ENCODE measurements around the gene LRRC25.
"Not testable (repeated sequence)": the region's sequence is repeated elsewhere in the genome, so short reads cannot be mapped to it uniquely, and the experiment has no call there.

Gene LRRC25

GRCh38 chr19:18361646-18362045 is 35.8 kb downstream of the LRRC25 start:
- TF ChIP-seq CTCF (conservative IDR thresholded peaks at IDR 0.05) = no peak
- H3K27ac ChIP-seq = peak overlapping the region; percentile 99

GRCh38 chr19:18357041-18357440 is 40.4 kb downstream of the LRRC25 start:
- no peak for TF ChIP-seq CTCF (conservative IDR thresholded peaks at IDR 0.05)
- peak overlapping the region; percentile 40 for H3K27ac ChIP-seq

DNA sequence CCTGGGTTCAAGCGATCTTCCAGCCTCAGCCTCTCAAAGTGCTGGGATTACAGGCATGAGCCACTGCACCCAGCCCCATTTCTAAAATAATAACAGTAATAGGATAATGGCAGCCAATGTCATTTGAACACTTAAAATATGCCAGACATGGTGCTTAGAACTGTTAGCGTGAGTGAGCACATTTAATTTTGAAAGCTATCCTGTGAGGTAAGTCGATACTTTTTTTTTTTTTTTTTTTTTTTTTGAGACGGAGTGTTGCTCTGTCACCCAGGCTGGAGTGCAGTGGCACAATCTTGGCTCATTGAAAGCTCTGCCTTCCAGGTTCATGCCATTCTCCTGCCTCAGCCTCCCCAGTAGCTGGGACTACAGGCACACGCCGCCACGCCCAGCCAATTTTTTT is 42.7 kb downstream of the LRRC25 start:
- H3K27ac ChIP-seq = not testable (repeated sequence)

GRCh38 chr19:18353378-18354005 is 43.9 kb downstream of the LRRC25 start:
- TF ChIP-seq CTCF (conservative IDR thresholded peaks at IDR 0.05) = no peak
- no peak overlapping the region for H3K27ac ChIP-seq

DNA sequence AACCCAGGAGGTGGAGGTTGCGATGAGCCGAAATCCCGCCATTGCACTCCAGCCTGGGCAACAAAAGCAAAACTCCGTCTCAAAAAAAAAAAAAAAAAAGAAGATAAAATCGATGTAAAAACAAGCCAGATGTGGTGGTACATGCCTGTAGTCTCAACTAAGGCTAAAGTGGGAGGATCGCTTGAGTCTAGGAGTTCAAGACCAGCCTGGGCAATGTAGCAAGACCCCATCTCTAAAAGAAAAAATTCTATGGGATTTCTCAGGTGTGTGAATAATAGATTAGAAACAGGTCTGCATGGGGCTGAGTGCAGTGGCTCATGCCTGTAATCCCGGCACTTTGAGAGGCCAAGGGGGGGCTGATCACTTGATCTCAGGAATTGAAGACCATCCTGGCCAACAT is 45.9 kb downstream of the LRRC25 start:
- no peak overlapping the region for H3K27ac ChIP-seq
- no peak for TF ChIP-seq CTCF (conservative IDR thresholded peaks at IDR 0.05)

DNA sequence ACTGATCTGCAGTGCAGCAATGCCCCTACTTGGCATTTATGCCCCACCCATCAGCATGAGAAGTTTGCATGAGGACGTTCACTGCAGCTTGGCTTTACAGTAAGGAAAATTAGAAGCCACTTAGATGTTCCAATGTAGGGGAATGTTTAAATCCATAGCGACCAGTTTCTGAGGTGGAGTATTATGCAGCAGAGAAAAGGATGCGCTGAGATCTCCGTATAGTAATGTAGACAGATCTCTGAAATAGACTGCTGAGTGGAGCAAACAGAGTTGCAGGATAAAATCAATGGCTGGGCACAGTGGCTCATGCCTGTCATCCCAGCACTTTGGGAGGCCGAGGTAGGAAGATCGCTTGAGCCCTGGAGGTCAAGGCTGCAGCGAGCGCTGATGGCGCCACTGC is 46.9 kb downstream of the LRRC25 start:
- peak overlapping the region; percentile 33 for H3K27ac ChIP-seq
- TF ChIP-seq CTCF (conservative IDR thresholded peaks at IDR 0.05) = no peak

GRCh38 chr19:18349524-18350128 is 47.8 kb downstream of the LRRC25 start:
- peak; percentile 97 for TF ChIP-seq CTCF (conservative IDR thresholded peaks at IDR 0.05)
- peak overlapping the region; percentile 33 for H3K27ac ChIP-seq

- not testable (repeated sequence) for H3K27ac ChIP-seq
These were observed 48.5 kb downstream of the LRRC25 start for GRCh38 chr19:18348818-18349339.
